ENCODE measurements around the gene PIP5KL1.

Gene PIP5KL1

GRCh38 chr9:127923771-127924170 lies 6.8 kb downstream of the PIP5KL1 start:
- H3K27ac ChIP-seq (ENCODE audit: low read length) = no peak overlapping the region
- no peak overlapping the region for H2AFZ ChIP-seq (ENCODE audit: low read depth, low read length)
- peaks cover 29% of the 10 kb centered on the region for H3K4me1 ChIP-seq (ENCODE audit: low read length)
- H3K4me3 ChIP-seq (ENCODE audit: low read length) = no peak overlapping the region
- peaks cover 7% of the 10 kb centered on the region; the same call in 1 of the 2 replicates for H3K79me2 ChIP-seq (ENCODE audit: low read length)
- no peak overlapping the region for H3K4me2 ChIP-seq (ENCODE audit: low read length)
- peaks cover 5% of the 10 kb centered on the region for H3K36me3 ChIP-seq (replicated peaks; ENCODE audit: low read depth, low read length)
- H3K9ac ChIP-seq (ENCODE audit: low read length) = no peak overlapping the region
- H3K9me3 ChIP-seq (ENCODE audit: insufficient read depth, low read length) = no peaks in the 10 kb centered on the region
- peaks cover 31% of the 10 kb centered on the region for H3K27me3 ChIP-seq (ENCODE audit: low read depth, low read length)
- TF ChIP-seq CTCF (IDR thresholded peaks at IDR 0.05; ENCODE audit: low read depth, low read length) (no peak), EZH2phosphoT487 (IDR thresholded peaks at IDR 0.05; ENCODE audit: low read depth) (no peak)
- no peaks in the 10 kb centered on the region for H4K20me1 ChIP-seq (ENCODE audit: insufficient read depth, low read length)

GRCh38 chr9:127923046-127923445 lies 7.5 kb downstream of the PIP5KL1 start:
- Histone ChIP-seq H3K9me3 (ENCODE audit: insufficient read depth, low read length) (no peaks in the 10 kb centered on the region), H2AFZ (ENCODE audit: low read depth, low read length) (no peak overlapping the region), H4K20me1 (ENCODE audit: insufficient read depth, low read length) (no peaks in the 10 kb centered on the region), H3K36me3 (replicated peaks; ENCODE audit: low read depth, low read length) (peaks cover 5% of the 10 kb centered on the region), H3K9ac (ENCODE audit: low read length) (no peak overlapping the region), H3K27ac (ENCODE audit: low read length) (no peak overlapping the region), H3K27me3 (ENCODE audit: low read depth, low read length) (peaks cover 24% of the 10 kb centered on the region), H3K79me2 (ENCODE audit: low read length) (peaks cover 15% of the 10 kb centered on the region; the same call in 1 of the 2 replicates), H3K4me2 (ENCODE audit: low read length) (no peak overlapping the region), H3K4me1 (ENCODE audit: low read length) (peaks cover 36% of the 10 kb centered on the region), H3K4me3 (ENCODE audit: low read length) (no peak overlapping the region)
- TF ChIP-seq CTCF (IDR thresholded peaks at IDR 0.05; ENCODE audit: low read depth, low read length) (no peak), EZH2phosphoT487 (IDR thresholded peaks at IDR 0.05; ENCODE audit: low read depth) (no peak)

GRCh38 chr9:127921557-127922120 lies 8.9 kb downstream of the PIP5KL1 start:
- H3K9ac ChIP-seq (ENCODE audit: low read length) = peak overlapping the region; percentile 49
- H3K27me3 ChIP-seq (ENCODE audit: low read depth, low read length) = peaks cover 12% of the 10 kb centered on the region
- peak overlapping the region; percentile 72 for H3K4me3 ChIP-seq (ENCODE audit: low read length)
- no peak overlapping the region for H2AFZ ChIP-seq (ENCODE audit: low read depth, low read length)
- TF ChIP-seq EZH2phosphoT487 (IDR thresholded peaks at IDR 0.05; ENCODE audit: low read depth) (no peak), CTCF (IDR thresholded peaks at IDR 0.05; ENCODE audit: low read depth, low read length) (peak; percentile 87)
- H3K4me1 ChIP-seq (ENCODE audit: low read length) = peaks cover 40% of the 10 kb centered on the region
- H3K79me2 ChIP-seq (ENCODE audit: low read length) = peaks cover 17% of the 10 kb centered on the region
- H3K36me3 ChIP-seq (replicated peaks; ENCODE audit: low read depth, low read length) = peaks cover 6% of the 10 kb centered on the region
- H4K20me1 ChIP-seq (ENCODE audit: insufficient read depth, low read length) = no peaks in the 10 kb centered on the region
- no peak overlapping the region for H3K27ac ChIP-seq (ENCODE audit: low read length)
- H3K9me3 ChIP-seq (ENCODE audit: insufficient read depth, low read length) = no peaks in the 10 kb centered on the region
- peak overlapping the region; percentile 83 for H3K4me2 ChIP-seq (ENCODE audit: low read length)

GRCh38 chr9:127920794-127921193 lies 9.8 kb downstream of the PIP5KL1 start:
- H4K20me1 ChIP-seq (ENCODE audit: insufficient read depth, low read length) = no peaks in the 10 kb centered on the region
- no peaks in the 10 kb centered on the region for H3K9me3 ChIP-seq (ENCODE audit: insufficient read depth, low read length)
- peaks cover 13% of the 10 kb centered on the region for H3K36me3 ChIP-seq (replicated peaks; ENCODE audit: low read depth, low read length)
- H3K9ac ChIP-seq (ENCODE audit: low read length) = no peak overlapping the region
- H3K79me2 ChIP-seq (ENCODE audit: low read length) = peaks cover 26% of the 10 kb centered on the region
- H3K4me3 ChIP-seq (ENCODE audit: low read length) = no peak overlapping the region
- H3K4me1 ChIP-seq (ENCODE audit: low read length) = peaks cover 37% of the 10 kb centered on the region
- peak overlapping the region; percentile 83; the same call in 1 of the 2 replicates for H3K4me2 ChIP-seq (ENCODE audit: low read length)
- no peak overlapping the region for H2AFZ ChIP-seq (ENCODE audit: low read depth, low read length)
- peaks cover 7% of the 10 kb centered on the region; the same call in 1 of the 2 replicates for H3K27me3 ChIP-seq (ENCODE audit: low read depth, low read length)
- 0 out of 2 replicates have a peak, but pooled peaks have one; percentile 7 for TF ChIP-seq CTCF (IDR thresholded peaks at IDR 0.05; ENCODE audit: low read depth, low read length)
- no peak for TF ChIP-seq EZH2phosphoT487 (IDR thresholded peaks at IDR 0.05; ENCODE audit: low read depth)
- H3K27ac ChIP-seq (ENCODE audit: low read length) = no peak overlapping the region

All from OCI-LY3 (cell line).